OCI-LY1 (cell line): ENCODE results near the gene PODNL1.

Experiments used
- H2AFZ ChIP-seq: fragments of 200-600 bp; sonication (generic), shearing (Covaris generic); 2 replicates; pipeline ENCODE4 v1.6.0; 2014; ENCODE audit warnings: antibody characterized with exemption, mild to moderate bottlenecking, low read length
- H3F3A ChIP-seq: fragments of 200-600 bp; sonication (generic), shearing (Covaris generic); 2 replicates; pipeline ENCODE4 v1.6.0; 2014; ENCODE audit warnings: mild to moderate bottlenecking, antibody characterized with exemption, low read length, moderate library complexity; ENCODE audit not compliant: insufficient read depth
- H3K27ac ChIP-seq: fragments of 200-600 bp; sonication (generic); 2 replicates; pipeline ENCODE4 v1.5.1; 2014; ENCODE audit warnings: low read length, mixed run types, mild to moderate bottlenecking, low read depth; ENCODE audit not compliant: poor library complexity, severe bottlenecking
- H3K27me3 ChIP-seq: fragments of 200-600 bp; sonication (generic); 2 replicates; pipeline ENCODE4 v1.6.0; 2014; ENCODE audit warnings: antibody characterized with exemption, mild to moderate bottlenecking, low read length, moderate library complexity; ENCODE audit not compliant: insufficient read depth
- H3K36me3 ChIP-seq: fragments of 200-600 bp; sonication (generic); 2 replicates; pipeline ENCODE4 v1.6.1; 2014; ENCODE audit warnings: mild to moderate bottlenecking, antibody characterized with exemption, low read length, moderate library complexity, mixed read lengths; ENCODE audit not compliant: insufficient read depth
- H3K4me1 ChIP-seq: fragments of 200-600 bp; sonication (generic); 2 replicates; pipeline ENCODE4 v1.5.1; 2014; ENCODE audit warnings: mild to moderate bottlenecking, low read length, moderate library complexity; ENCODE audit not compliant: insufficient read depth, severe bottlenecking
- H3K4me2 ChIP-seq: fragments of 200-600 bp; sonication (generic), shearing (Covaris generic); 2 replicates; pipeline ENCODE4 v1.6.1; 2014; ENCODE audit warnings: low read length
- H3K4me3 ChIP-seq: fragments of 200-600 bp; sonication (generic); 2 replicates; pipeline ENCODE4 v1.5.1; 2014; ENCODE audit warnings: low read length, low read depth, mild to moderate bottlenecking, mixed read lengths; ENCODE audit not compliant: poor library complexity, severe bottlenecking
- H3K79me2 ChIP-seq: fragments of 200-600 bp; shearing (Covaris generic); 2 replicates; pipeline ENCODE4 v1.6.1; 2016; ENCODE audit warnings: mixed run types, low read length, mixed read lengths; ENCODE audit not compliant: insufficient read depth
- H3K9ac ChIP-seq: fragments of 200-600 bp; sonication (generic), shearing (Covaris generic); 2 replicates; pipeline ENCODE4 v1.6.1; 2014; ENCODE audit warnings: mild to moderate bottlenecking, low read length, mixed read lengths
- H3K9me2 ChIP-seq: fragments of 200-600 bp; sonication (generic), shearing (Covaris generic); 2 replicates; pipeline ENCODE4 v1.6.1; 2014; ENCODE audit warnings: low read depth, mild to moderate bottlenecking, low read length, mixed read lengths
- H3K9me3 ChIP-seq: fragments of 200-600 bp; shearing (Covaris generic); 2 replicates; pipeline ENCODE4 v1.6.1; 2014; ENCODE audit warnings: low read length, mixed read lengths
- H4K20me1 ChIP-seq: fragments of 200-600 bp; sonication (generic), shearing (Covaris generic); 2 replicates; pipeline ENCODE4 v1.6.0; 2016; ENCODE audit warnings: mild to moderate bottlenecking, low read length; ENCODE audit not compliant: insufficient read depth
- CTCF ChIP-seq: fragments of 200-600 bp; sonication (generic), shearing (Covaris generic); IDR thresholded peaks from 2 replicates; pipeline ENCODE4 v1.5.1; 2017; ENCODE audit warnings: mild to moderate bottlenecking, antibody characterized with exemption, low read length, moderate library complexity, mixed read lengths
- EZH2 ChIP-seq: fragments of 200-600 bp; sonication (generic), shearing (Covaris generic); IDR thresholded peaks from 2 replicates; pipeline ENCODE4 v1.8.0; 2017; ENCODE audit warnings: borderline replicate concordance, mixed run types, mild to moderate bottlenecking, antibody characterized with exemption, low read length, moderate library complexity, mixed read lengths

PODNL1 gene

GRCh38 chr19:13964776-13965175 lies 26.6 kb upstream of the PODNL1 start:
- Histone ChIP-seq H3K9ac (no peak overlapping the region), H4K20me1 (no peaks in the 10 kb centered on the region), H3F3A (no peaks in the 10 kb centered on the region), H3K9me3 (no peaks in the 10 kb centered on the region), H3K4me3 (no peak overlapping the region), H3K79me2 (no peaks in the 10 kb centered on the region), H2AFZ (no peak overlapping the region), H3K27me3 (no peaks in the 10 kb centered on the region), H3K4me1 (no peaks in the 10 kb centered on the region), H3K36me3 (peaks cover 21% of the 10 kb centered on the region), H3K27ac (no peak overlapping the region), H3K4me2 (no peak overlapping the region), H3K9me2 (no peaks in the 10 kb centered on the region)
- TF ChIP-seq EZH2, result no peak
- no peak for TF ChIP-seq CTCF

- Histone ChIP-seq H3K27me3 (no peaks in the 10 kb centered on the region), H3K4me2 (no peak overlapping the region), H3K4me1 (no peaks in the 10 kb centered on the region), H3K9ac (no peak overlapping the region), H3K9me2 (no peaks in the 10 kb centered on the region), H2AFZ (no peak overlapping the region), H3F3A (no peaks in the 10 kb centered on the region), H3K79me2 (no peaks in the 10 kb centered on the region), H3K9me3 (no peaks in the 10 kb centered on the region), H3K4me3 (no peak overlapping the region), H3K27ac (no peak overlapping the region), H4K20me1 (no peaks in the 10 kb centered on the region), H3K36me3 (peaks cover 33% of the 10 kb centered on the region)
- no peak for TF ChIP-seq CTCF
- TF ChIP-seq EZH2, result no peak
Observed at GRCh38 chr19:13963603-13964105, 25.4 kb upstream of the PODNL1 start.

GRCh38 chr19:13962699-13963602 lies 24.7 kb upstream of the PODNL1 start:
- H3K9me3 ChIP-seq, result no peaks in the 10 kb centered on the region
- no peaks in the 10 kb centered on the region for H3F3A ChIP-seq
- H3K4me2 ChIP-seq, result no peak overlapping the region
- H3K27me3 ChIP-seq, result no peaks in the 10 kb centered on the region
- no peaks in the 10 kb centered on the region for H3K79me2 ChIP-seq
- no peak for TF ChIP-seq EZH2
- no peak for TF ChIP-seq CTCF
- no peak overlapping the region for H3K27ac ChIP-seq
- peaks cover 4% of the 10 kb centered on the region for H3K4me1 ChIP-seq
- H3K4me3 ChIP-seq, result no peak overlapping the region
- H3K9me2 ChIP-seq, result no peaks in the 10 kb centered on the region
- H2AFZ ChIP-seq, result no peak overlapping the region
- peaks cover 37% of the 10 kb centered on the region for H3K36me3 ChIP-seq
- H3K9ac ChIP-seq, result no peak overlapping the region
- no peaks in the 10 kb centered on the region for H4K20me1 ChIP-seq
